HepG2 (cell line): ENCODE data around the gene COPS3. TPM values are rescaled to one million over a fixed set of nuclear protein-coding genes. Genes with fewer than 3 reads are reported as not detected.

ENCODE experiments used
- ATAC-seq: fragments of 200-7000 bp; cut with Tn5 transposase; 3 replicates; pipeline ENCODE4 v1.9.1; 2020; ENCODE audit warnings: mild to moderate bottlenecking, moderate library complexity
- BruUV-seq: library from RNA; stranded (reverse); fragments of 400-500 nt; replicated peaks from 2 replicates; lab custom pipeline; 2021; lab: Mats Ljungman, UMichigan
- CTCF ChIA-PET: fragments of 300-600 bp; formaldehyde crosslinking; extraction: SDS; loops from one replicate; lab custom pipeline; 2021; ENCODE audit warnings: low total read pairs, inconsistent platforms, low intra/inter-chr PET ratio; lab: Yijun Ruan, JAX
- POLR2A ChIA-PET: fragments of 350-600 bp; sonication (Branson Sonifier 250); formaldehyde crosslinking; loops from one replicate; lab custom pipeline; 2020; ENCODE audit warnings: antibody characterized with exemption, inconsistent platforms; lab: Yijun Ruan, JAX
- DNase-seq: peaks from one replicate; pipeline ENCODE4 v3.0.0-alpha.2; 2015; ENCODE audit warnings: low spot score
- FAIRE-seq: peaks from 3 replicates; lab custom pipeline; 2011; peaks lifted over from hg19 to GRCh38; lab: Jason Lieb, UNC
- H2AFZ ChIP-seq: one replicate; pipeline ENCODE4 v1.6.1; 2011; ENCODE audit warnings: low read length, inconsistent platforms
- H3K27ac ChIP-seq: fragments of 300-600 bp; 3 replicates; pipeline ENCODE4 v1.8.0; 2011; ENCODE audit warnings: mixed run types, mild to moderate bottlenecking, mixed read lengths, low read length, inconsistent platforms; ENCODE audit not compliant: insufficient read depth; ENCODE audit errors: extremely low read length
- H3K27me3 ChIP-seq, 2 experiments: fragments of 200-600 bp in 1 of 2; 2 replicates in 1 of 2; 3 replicates in 1 of 2; pipeline versions ENCODE4 v1.6.0 to v1.8.0; 2011; ENCODE audit warnings: low read length in 2 of 2, mild to moderate bottlenecking in 2 of 2, moderate library complexity in 2 of 2, inconsistent platforms in 1 of 2; ENCODE audit not compliant: insufficient read depth in 2 of 2, control insufficient read depth in 1 of 2
- H3K36me3 ChIP-seq, 2 experiments: fragments of 200-600 bp in 1 of 2; replicated peaks in 1 of 2; 2 replicates in 1 of 2; 3 replicates in 1 of 2; pipeline versions ENCODE4 v1.5.1 to v1.8.0; 2011; ENCODE audit warnings: low read length in 2 of 2, inconsistent platforms in 1 of 2; ENCODE audit not compliant: insufficient read depth in 2 of 2, control insufficient read depth in 1 of 2
- H3K4me1 ChIP-seq: 2 replicates; pipeline ENCODE4 v1.5.1; 2012; ENCODE audit warnings: low read length, inconsistent platforms; ENCODE audit not compliant: insufficient read depth
- H3K4me2 ChIP-seq: 2 replicates; pipeline ENCODE4 v1.6.0; 2011; ENCODE audit warnings: low read depth, low read length, inconsistent platforms
- H3K4me3 ChIP-seq, 3 experiments: fragments of 200-600 bp in 1 of 3; sonication (generic), shearing (Covaris generic) in 1 of 3; replicated peaks in 1 of 3; 2 replicates each; pipeline ENCODE4 v1.5.1; 2011 to 2016; ENCODE audit warnings: low read length in 3 of 3, inconsistent platforms in 2 of 3, low read depth in 2 of 3, mild to moderate bottlenecking in 2 of 3, control low read depth in 1 of 3, mixed read lengths in 1 of 3; ENCODE audit not compliant: insufficient read depth in 1 of 3
- H3K79me2 ChIP-seq: one replicate; pipeline ENCODE4 v1.6.1; 2011; ENCODE audit warnings: low read length, inconsistent platforms; ENCODE audit not compliant: insufficient read depth
- H3K9ac ChIP-seq: 2 replicates; pipeline ENCODE4 v1.6.0; 2011; ENCODE audit warnings: mild to moderate bottlenecking, low read depth, low read length, inconsistent platforms; ENCODE audit not compliant: insufficient read depth
- H3K9me3 ChIP-seq: 2 replicates; pipeline ENCODE4 v1.5.1; 2012; ENCODE audit warnings: mild to moderate bottlenecking, low read length
- H4K20me1 ChIP-seq: 2 replicates; pipeline ENCODE4 v1.6.0; 2011; ENCODE audit warnings: inconsistent platforms, mild to moderate bottlenecking, low read length, moderate library complexity; ENCODE audit not compliant: insufficient read depth
- CREB3 ChIP-seq: sonication (generic); formaldehyde crosslinking; IDR thresholded peaks from 2 replicates; pipeline ENCODE4 v1.5.0; 2020; ENCODE audit warnings: missing genetic modification reagents
- NCOA5 ChIP-seq: sonication (generic); formaldehyde crosslinking; IDR thresholded peaks from 2 replicates; pipeline ENCODE4 v1.4.0; 2020; ENCODE audit warnings: missing genetic modification reagents
- SP1 ChIP-seq, 2 experiments: fragments of 450-650 bp in 1 of 2; sonication (generic) in 1 of 2; formaldehyde crosslinking in 1 of 2; IDR thresholded peaks; 2 replicates each; pipeline versions ENCODE4 v1.4.0 to v1.6.1; 2016 to 2020; ENCODE audit warnings: missing genetic modification reagents in 1 of 2
- SPEN ChIP-seq: sonication (generic); formaldehyde crosslinking; IDR thresholded peaks from 2 replicates; pipeline ENCODE4 v1.5.1; 2020; ENCODE audit warnings: low read depth, mild to moderate bottlenecking, missing genetic modification reagents
- TCF12 ChIP-seq, 2 experiments: fragments of 450-650 bp in 1 of 2; sonication (generic) in 1 of 2; formaldehyde crosslinking in 1 of 2; IDR thresholded peaks; 2 replicates each; pipeline versions ENCODE4 v1.6.1 to v1.8.0; 2017 to 2022; ENCODE audit warnings: antibody characterized with exemption in 1 of 2, mild to moderate bottlenecking in 1 of 2, missing genetic modification reagents in 1 of 2, moderate library complexity in 1 of 2
- ZNF30 ChIP-seq: sonication (generic); formaldehyde crosslinking; IDR thresholded peaks from 2 replicates; pipeline ENCODE4 v1.5.0; 2020; ENCODE audit warnings: mild to moderate bottlenecking, missing genetic modification reagents
- WGBS: methylation state at CpG from one replicate; pipeline ENCODE4 v1.1.6; 2017; ENCODE audit warnings: low lambda C conversion rate; 5-methylcytosine and 5-hydroxymethylcytosine counted together
- in situ Hi-C: cut with HindIII; loops from 2 replicates; pipeline ENCODE4 v1.10.0; 2017; ENCODE audit warnings: low pct_unique_long_range_greater_than_20kb; ENCODE audit not compliant: extremely low pct_ligation_motif_present
- intact Hi-C: fragments of 100-400 bp; cut with micrococcal nuclease; formaldehyde crosslinking; loops from one replicate; pipeline ENCODE4 v1.10.0; 2022; ENCODE audit not compliant: unreplicated experiment
- polyA plus RNA-seq, 8 experiments: library from polyadenylated mRNA; depleted of rRNA in 3 of 8; stranded (reverse) in 7 of 8; unstranded in 1 of 8; fragments of >200 nt; fragmentation: Illumina TruSeq in 4 of 8; extraction: Trizol in 4 of 8; gene quantifications; 2 replicates each; pipeline versions ENCODE4 v1.2.1 to v1.2.3, GENCODE V29; 2011 to 2016; ENCODE audit warnings: low read depth in 4 of 8, missing spikeins in 1 of 8, mixed read lengths in 1 of 8; ENCODE audit not compliant: insufficient read depth in 1 of 8
- total RNA-seq, 5 experiments: library from RNA; depleted of rRNA; stranded (reverse); fragments of >200 nt; fragmentation: Illumina TruSeq; extraction: Trizol; gene quantifications; 2 replicates each; pipeline ENCODE4 v1.2.3, GENCODE V29; 2016; ENCODE audit warnings: low read depth in 1 of 5
- TF ChIP-seq, protein P1 (sequence below): sonication (generic); formaldehyde crosslinking; IDR thresholded peaks from 2 replicates; pipeline ENCODE4 v1.5.0; 2020; ENCODE audit warnings: mild to moderate bottlenecking, missing genetic modification reagents

The COPS3 gene
- total and polyA plus RNA-seq, 2 of the 13 experiments (the other 11 are each of a cell fraction or from before 2014, with no cell fraction given) = 46.3 to 103 TPM

DNA sequence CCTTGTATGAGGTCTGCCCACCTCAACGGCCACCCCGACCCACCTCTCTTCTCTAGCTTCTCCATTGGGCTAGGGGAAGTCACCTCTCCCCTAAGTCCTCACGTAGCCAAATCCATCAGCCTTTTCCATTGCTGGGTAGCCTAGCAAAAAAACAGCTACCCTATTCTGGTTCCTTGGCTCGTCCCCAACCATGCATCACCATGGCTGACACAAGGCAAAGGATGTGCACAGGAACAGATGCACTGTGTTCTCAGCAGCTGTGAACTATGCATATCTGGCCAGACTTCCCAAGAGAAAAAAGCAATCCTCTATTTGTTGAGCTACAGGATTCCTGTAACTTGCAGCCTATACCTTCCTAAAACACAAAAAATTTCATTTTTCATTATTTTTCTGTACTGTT is 22.0 kb downstream of the COPS3 start:
- no peaks in the 10 kb centered on the region for H3K27me3 ChIP-seq
- H3K27ac ChIP-seq = no peak overlapping the region
- DNase-seq = no peak
- no peaks in the 10 kb centered on the region for H3K4me1 ChIP-seq
- H3K4me3 ChIP-seq = no peak overlapping the region
- intact Hi-C loops = no loop called here
- no peaks in the 10 kb centered on the region for H3K9me3 ChIP-seq
- H4K20me1 ChIP-seq = no peaks in the 10 kb centered on the region
- no peak for TF ChIP-seq CREB3 (CRISPR knock-in tag)
- no peak for TF ChIP-seq ZNF30
- no peak for TF ChIP-seq SPEN (CRISPR knock-in tag)
- no peak for TF ChIP-seq SP1 (IDR thresholded peaks at IDR 0.05)
- TF ChIP-seq SP1 (CRISPR knock-in tag; IDR thresholded peaks at IDR 0.05) = no peak
- TF ChIP-seq, protein P1, sequence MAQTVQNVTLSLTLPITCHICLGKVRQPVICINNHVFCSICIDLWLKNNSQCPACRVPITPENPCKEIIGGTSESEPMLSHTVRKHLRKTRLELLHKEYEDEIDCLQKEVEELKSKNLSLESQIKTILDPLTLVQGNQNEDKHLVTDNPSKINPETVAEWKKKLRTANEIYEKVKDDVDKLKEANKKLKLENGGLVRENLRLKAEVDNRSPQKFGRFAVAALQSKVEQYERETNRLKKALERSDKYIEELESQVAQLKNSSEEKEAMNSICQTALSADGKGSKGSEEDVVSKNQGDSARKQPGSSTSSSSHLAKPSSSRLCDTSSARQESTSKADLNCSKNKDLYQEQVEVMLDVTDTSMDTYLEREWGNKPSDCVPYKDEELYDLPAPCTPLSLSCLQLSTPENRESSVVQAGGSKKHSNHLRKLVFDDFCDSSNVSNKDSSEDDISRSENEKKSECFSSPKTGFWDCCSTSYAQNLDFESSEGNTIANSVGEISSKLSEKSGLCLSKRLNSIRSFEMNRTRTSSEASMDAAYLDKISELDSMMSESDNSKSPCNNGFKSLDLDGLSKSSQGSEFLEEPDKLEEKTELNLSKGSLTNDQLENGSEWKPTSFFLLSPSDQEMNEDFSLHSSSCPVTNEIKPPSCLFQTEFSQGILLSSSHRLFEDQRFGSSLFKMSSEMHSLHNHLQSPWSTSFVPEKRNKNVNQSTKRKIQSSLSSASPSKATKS (CRISPR knock-in tag) = no peak
- TF ChIP-seq NCOA5 (CRISPR knock-in tag) = no peak
- TF ChIP-seq TCF12 (IDR thresholded peaks at IDR 0.05) = no peak
- TF ChIP-seq TCF12 (CRISPR knock-in tag; IDR thresholded peaks at IDR 0.05) = no peak
- H3K79me2 ChIP-seq = no peaks in the 10 kb centered on the region
- BruUV-seq = no TSS peak
- ChIA-PET POLR2A (no interaction called here), CTCF (no interaction called here)
- H3K4me2 ChIP-seq = no peak overlapping the region
- H3K9ac ChIP-seq = no peak overlapping the region
- no peak overlapping the region for H2AFZ ChIP-seq
- 97% methylated on average over 4 of the region's 4 CpGs for WGBS
- H3K36me3 ChIP-seq = peaks cover 16 to 46% of the 10 kb centered on the region in 2 experiments
- no peak for ATAC-seq
- no peak for FAIRE-seq
- in situ Hi-C loops = no loop called here
